Parathyroid adenoma (tissue), 2 donors: ENCODE data around the gene FAM227B.
"Not testable (repeated sequence)": the region's sequence is repeated elsewhere in the genome, so short reads cannot be mapped to it uniquely, and the experiment has no call there.

Experiments
- H2AFZ ChIP-seq: fragments of 300-600 bp; sonication (generic); one replicate; pipeline ENCODE4 v1.7.0; 2017; ENCODE audit warnings: antibody characterized with exemption, mild to moderate bottlenecking
- H3K27ac ChIP-seq: fragments of 300-600 bp; sonication (generic); one replicate; pipeline ENCODE4 v1.7.0; 2017
- H3K27me3 ChIP-seq: fragments of 300-600 bp; sonication (generic); one replicate; pipeline ENCODE4 v1.7.0; 2017; ENCODE audit warnings: low read length; ENCODE audit not compliant: control insufficient read depth, insufficient read depth
- H3K36me3 ChIP-seq: fragments of 300-600 bp; sonication (generic); one replicate; pipeline ENCODE4 v1.7.0; 2017; ENCODE audit warnings: low read length; ENCODE audit not compliant: control insufficient read depth, insufficient read depth
- H3K4me1 ChIP-seq: fragments of 300-600 bp; sonication (generic); one replicate; pipeline ENCODE4 v1.7.0; 2017; ENCODE audit warnings: control low read depth
- H3K4me2 ChIP-seq: fragments of 300-600 bp; sonication (generic); one replicate; pipeline ENCODE4 v1.7.0; 2017; ENCODE audit warnings: low read length
- H3K4me3 ChIP-seq: fragments of 300-600 bp; sonication (generic); one replicate; pipeline ENCODE4 v1.7.0; 2017; ENCODE audit warnings: low read depth, low read length
- H3K79me2 ChIP-seq: fragments of 300-600 bp; sonication (generic); one replicate; pipeline ENCODE4 v1.7.0; 2017; ENCODE audit warnings: control low read depth
- H3K9ac ChIP-seq: fragments of 300-600 bp; sonication (generic); one replicate; pipeline ENCODE4 v1.7.0; 2017; ENCODE audit warnings: mild to moderate bottlenecking
- H3K9me3 ChIP-seq: fragments of 300-600 bp; sonication (generic); one replicate; pipeline ENCODE4 v1.7.0; 2017; ENCODE audit warnings: low read length; ENCODE audit not compliant: control insufficient read depth
- CTCF ChIP-seq: fragments of 300-600 bp; sonication (generic); IDR thresholded peaks from one replicate; pipeline ENCODE4 v1.7.0; 2017; ENCODE audit warnings: antibody characterized with exemption, mild to moderate bottlenecking
- donor health status: primary hyperparathyroidism.

FAM227B gene

GRCh38 chr15:49492830-49493229, 127.8 kb downstream of the FAM227B start:
- H3K27me3 ChIP-seq, result no peaks in the 10 kb centered on the region
- H3K4me3 ChIP-seq, result no peak overlapping the region
- no peaks in the 10 kb centered on the region for H3K36me3 ChIP-seq
- no peaks in the 10 kb centered on the region for H3K9me3 ChIP-seq
- no peak overlapping the region for H3K9ac ChIP-seq
- H3K79me2 ChIP-seq, result no peaks in the 10 kb centered on the region
- H3K4me2 ChIP-seq, result no peak overlapping the region
- H2AFZ ChIP-seq, result no peak overlapping the region
- no peaks in the 10 kb centered on the region for H3K4me1 ChIP-seq
- no peak for TF ChIP-seq CTCF
- H3K27ac ChIP-seq, result no peak overlapping the region

GRCh38 chr15:49492151-49492550, 128.5 kb downstream of the FAM227B start:
- H3K36me3 ChIP-seq, result no peaks in the 10 kb centered on the region
- no peak for TF ChIP-seq CTCF
- no peaks in the 10 kb centered on the region for H3K4me1 ChIP-seq

GRCh38 chr15:49490966-49491365, 129.7 kb downstream of the FAM227B start:
- Histone ChIP-seq H2AFZ (no peak overlapping the region), H3K4me2 (no peak overlapping the region), H3K27me3 (no peaks in the 10 kb centered on the region), H3K27ac (no peak overlapping the region), H3K9ac (no peak overlapping the region), H3K36me3 (no peaks in the 10 kb centered on the region), H3K79me2 (no peaks in the 10 kb centered on the region), H3K9me3 (no peaks in the 10 kb centered on the region), H3K4me1 (no peaks in the 10 kb centered on the region), H3K4me3 (no peak overlapping the region)
- TF ChIP-seq CTCF, result no peak

More at GRCh38 chr15:49492151-49492550, 128.5 kb downstream of the FAM227B start:
- no peak overlapping the region for H3K9ac ChIP-seq
- H3K9me3 ChIP-seq, result no peaks in the 10 kb centered on the region
- H2AFZ ChIP-seq, result no peak overlapping the region
- H3K4me3 ChIP-seq, result no peak overlapping the region
- no peak overlapping the region for H3K4me2 ChIP-seq
- H3K79me2 ChIP-seq, result no peaks in the 10 kb centered on the region
- H3K27ac ChIP-seq, result no peak overlapping the region
- H3K27me3 ChIP-seq, result no peaks in the 10 kb centered on the region

GRCh38 chr15:49485401-49485800, 135.2 kb downstream of the FAM227B start:
- not testable (repeated sequence) for H3K27ac ChIP-seq, H3K36me3 ChIP-seq, H3K4me2 ChIP-seq, H3K9ac ChIP-seq, H3K4me1 ChIP-seq, H2AFZ ChIP-seq, H3K9me3 ChIP-seq, H3K79me2 ChIP-seq, H3K27me3 ChIP-seq, H3K4me3 ChIP-seq

- not testable (repeated sequence) for H3K4me2 ChIP-seq, H3K79me2 ChIP-seq, H3K4me3 ChIP-seq
Observed at GRCh38 chr15:49478982-49479381, 141.6 kb downstream of the FAM227B start.

GRCh38 chr15:49478021-49478420, 142.6 kb downstream of the FAM227B start:
- H3K36me3 ChIP-seq, H3K27ac ChIP-seq, H3K4me3 ChIP-seq, H3K4me1 ChIP-seq, H3K4me2 ChIP-seq, H3K9me3 ChIP-seq, H3K79me2 ChIP-seq, H3K27me3 ChIP-seq, H2AFZ ChIP-seq, H3K9ac ChIP-seq: not testable (repeated sequence)

More at GRCh38 chr15:49478982-49479381, 141.6 kb downstream of the FAM227B start:
- not testable (repeated sequence) for H2AFZ ChIP-seq, H3K9me3 ChIP-seq, H3K27me3 ChIP-seq, H3K27ac ChIP-seq, H3K36me3 ChIP-seq, H3K9ac ChIP-seq, H3K4me1 ChIP-seq
